CD4-positive, alpha-beta T cell (primary cell): ENCODE results near the gene ZNF212. TPM values are rescaled to one million over a fixed set of nuclear protein-coding genes. Genes with fewer than 3 reads are reported as not detected.

Source experiments
- ATAC-seq: fragments of 200-7000 bp; cut with Tn5 transposase; one replicate; pipeline ENCODE4 v1.10.0; 2022; ENCODE audit warnings: mild to moderate bottlenecking; ENCODE audit not compliant: poor library complexity
- CTCF ChIA-PET: fragments of 350-600 bp; sonication (Branson Sonifier 250); formaldehyde crosslinking; loops from one replicate; lab custom pipeline; 2021; ENCODE audit warnings: antibody characterized with exemption, inconsistent platforms; lab: Charles Lee
- POLR2A ChIA-PET: fragments of 350-600 bp; sonication (Branson Sonifier 250); formaldehyde crosslinking; loops from one replicate; lab custom pipeline; 2021; ENCODE audit warnings: antibody characterized with exemption, inconsistent platforms; lab: Charles Lee
- DNase-seq, 14 experiments: peaks; one replicate each; pipeline ENCODE4 v3.0.0-alpha.2; 2013 to 2020; ENCODE audit warnings: mixed read lengths in 2 of 14
- H3K27ac ChIP-seq, 2 donors: one replicate each; pipeline versions ENCODE4 v1.5.1 to v1.7.0; 2013; ENCODE audit warnings: low read length in 2 of 2, low read depth in 1 of 2, mild to moderate bottlenecking in 1 of 2
- H3K27me3 ChIP-seq, 2 experiments: 1 replicate in 1 of 2; 2 replicates in 1 of 2; pipeline versions ENCODE4 v1.6.1 to v1.7.0; 2013; ENCODE audit warnings: low read length in 2 of 2, control low read depth in 1 of 2, mild to moderate bottlenecking in 1 of 2, moderate library complexity in 1 of 2; ENCODE audit not compliant: insufficient read depth in 2 of 2, control insufficient read depth in 1 of 2
- H3K36me3 ChIP-seq: one replicate; pipeline ENCODE4 v1.6.1; 2013; ENCODE audit warnings: low read length, control low read depth; ENCODE audit not compliant: insufficient read depth
- H3K4me1 ChIP-seq: one replicate; pipeline ENCODE4 v1.6.1; 2013; ENCODE audit warnings: low read length, control low read depth; ENCODE audit not compliant: insufficient read depth
- H3K4me3 ChIP-seq: one replicate; pipeline ENCODE4 v1.5.1; 2013; ENCODE audit warnings: mild to moderate bottlenecking, low read length, moderate library complexity
- H3K9me3 ChIP-seq, 2 experiments: 1 replicate in 1 of 2; 2 replicates in 1 of 2; pipeline versions ENCODE4 v1.6.1 to v1.7.0; 2013; ENCODE audit warnings: low read length in 2 of 2, mild to moderate bottlenecking in 2 of 2, control low read depth in 1 of 2, moderate library complexity in 1 of 2; ENCODE audit not compliant: control insufficient read depth in 1 of 2, insufficient read depth in 1 of 2
- H3K27ac Mint-ChIP-seq: one replicate; pipeline ENCODE4 v1.8.0; 2020; ENCODE audit warnings: mixed read lengths
- H3K27me3 Mint-ChIP-seq: one replicate; pipeline ENCODE4 v1.8.0; 2021; ENCODE audit warnings: mixed read lengths
- H3K36me3 Mint-ChIP-seq: one replicate; pipeline ENCODE4 v1.8.0; 2021; ENCODE audit warnings: low read depth, mixed read lengths
- H3K4me1 Mint-ChIP-seq: one replicate; pipeline ENCODE4 v1.8.0; 2021; ENCODE audit warnings: low read depth, mixed read lengths
- H3K4me3 Mint-ChIP-seq: one replicate; pipeline ENCODE4 v1.8.0; 2020; ENCODE audit warnings: mild to moderate bottlenecking, mixed read lengths
- H3K9me3 Mint-ChIP-seq: one replicate; pipeline ENCODE4 v1.8.0; 2020; ENCODE audit warnings: mixed read lengths
- intact Hi-C, 2 experiments: fragments of 100-400 bp; cut with DNase I in 1 of 2; cut with micrococcal nuclease in 1 of 2; formaldehyde crosslinking; loops; one replicate each; pipeline versions ENCODE4 v1.15.1 to v1.9.0; 2023 to 2025; cut with DNase I, micrococcal nuclease
- total RNA-seq, 174 experiments: library from RNA in 2 of 174; stranded (reverse) in 2 of 174; gene quantifications; one replicate each; pipeline ENCODE4 v1.2.3 and lab custom pipeline; 2021 to 2026
- TF ChIP-seq, protein P1 (sequence below): fragments of 200-600 bp; IDR thresholded peaks from one replicate; pipeline ENCODE4 v1.8.0; 2022; ENCODE audit warnings: antibody characterized with exemption, mild to moderate bottlenecking

Gene ZNF212
- total RNA-seq, 2 experiments from 2014 or later, result 12.1 to 13.2 TPM

GRCh38 chr7:149300620-149301285 is 61.3 kb downstream of the ZNF212 start:
- no peak for ATAC-seq
- Histone ChIP-seq H3K36me3 (peaks cover 3% of the 10 kb centered on the region), H3K27me3 (no peaks in the 10 kb centered on the region), H3K4me3 (no peak overlapping the region), H3K9me3 (peaks cover 0 to 3% of the 10 kb centered on the region in 2 experiments), H3K27ac (no peak overlapping the region), H3K4me1 (no peaks in the 10 kb centered on the region)
- ChIA-PET POLR2A (no interaction called here), CTCF (interaction anchor here (0.6 kb wide), 1 partner anchor 39 kb away, joined by 3 read pairs; the partner anchor contains the start of gene ZNF783)
- H3K27me3 Mint-ChIP-seq, result peaks cover 3% of the 10 kb centered on the region
- TF ChIP-seq, protein P1, sequence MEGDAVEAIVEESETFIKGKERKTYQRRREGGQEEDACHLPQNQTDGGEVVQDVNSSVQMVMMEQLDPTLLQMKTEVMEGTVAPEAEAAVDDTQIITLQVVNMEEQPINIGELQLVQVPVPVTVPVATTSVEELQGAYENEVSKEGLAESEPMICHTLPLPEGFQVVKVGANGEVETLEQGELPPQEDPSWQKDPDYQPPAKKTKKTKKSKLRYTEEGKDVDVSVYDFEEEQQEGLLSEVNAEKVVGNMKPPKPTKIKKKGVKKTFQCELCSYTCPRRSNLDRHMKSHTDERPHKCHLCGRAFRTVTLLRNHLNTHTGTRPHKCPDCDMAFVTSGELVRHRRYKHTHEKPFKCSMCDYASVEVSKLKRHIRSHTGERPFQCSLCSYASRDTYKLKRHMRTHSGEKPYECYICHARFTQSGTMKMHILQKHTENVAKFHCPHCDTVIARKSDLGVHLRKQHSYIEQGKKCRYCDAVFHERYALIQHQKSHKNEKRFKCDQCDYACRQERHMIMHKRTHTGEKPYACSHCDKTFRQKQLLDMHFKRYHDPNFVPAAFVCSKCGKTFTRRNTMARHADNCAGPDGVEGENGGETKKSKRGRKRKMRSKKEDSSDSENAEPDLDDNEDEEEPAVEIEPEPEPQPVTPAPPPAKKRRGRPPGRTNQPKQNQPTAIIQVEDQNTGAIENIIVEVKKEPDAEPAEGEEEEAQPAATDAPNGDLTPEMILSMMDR, result no peak
- H3K27ac Mint-ChIP-seq, result no peak overlapping the region
- no peaks in the 10 kb centered on the region for H3K9me3 Mint-ChIP-seq
- peaks cover 3% of the 10 kb centered on the region for H3K36me3 Mint-ChIP-seq
- H3K4me3 Mint-ChIP-seq, result no peak overlapping the region
- H3K4me1 Mint-ChIP-seq, result peaks cover 3% of the 10 kb centered on the region
- intact Hi-C loops, result no loop called here
- no peak for DNase-seq

DNA sequence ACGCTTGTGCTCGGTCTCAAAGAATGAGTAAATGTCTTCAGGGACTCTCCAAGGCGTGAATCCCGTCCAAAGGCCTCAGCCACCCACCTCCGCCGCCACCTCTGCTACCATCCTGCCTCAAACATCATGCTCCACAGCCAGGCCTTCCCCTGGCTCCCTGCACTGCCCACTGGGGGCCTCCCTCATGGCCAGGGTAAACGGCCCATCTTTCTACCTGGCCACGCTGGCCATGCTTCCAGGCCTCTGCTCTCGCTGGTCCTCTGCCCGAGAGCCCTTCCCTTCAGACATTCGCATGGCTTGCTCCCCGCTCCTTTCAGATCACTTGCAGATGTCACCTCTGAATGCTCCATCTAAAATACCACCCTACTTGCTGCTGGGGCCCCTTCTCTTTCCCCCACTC is 62.8 kb downstream of the ZNF212 start:
- DNase-seq (no peak), ATAC-seq (no peak)
- peaks cover 0 to 3% of the 10 kb centered on the region in 2 experiments for H3K9me3 ChIP-seq
- no peaks in the 10 kb centered on the region for H3K36me3 Mint-ChIP-seq
- H3K36me3 ChIP-seq, result no peaks in the 10 kb centered on the region
- H3K9me3 Mint-ChIP-seq, result no peaks in the 10 kb centered on the region
- peaks cover 3% of the 10 kb centered on the region for H3K27me3 Mint-ChIP-seq
- H3K4me1 ChIP-seq, result no peaks in the 10 kb centered on the region
- ChIA-PET CTCF (no interaction called here), POLR2A (no interaction called here)
- H3K27ac ChIP-seq, result no peak overlapping the region
- TF ChIP-seq, protein P1, result no peak
- H3K4me1 Mint-ChIP-seq, result no peaks in the 10 kb centered on the region
- no peak overlapping the region for H3K4me3 ChIP-seq
- intact Hi-C loops, result no loop called here
- H3K4me3 Mint-ChIP-seq, result no peak overlapping the region
- no peak overlapping the region for H3K27ac Mint-ChIP-seq
- H3K27me3 ChIP-seq, result no peaks in the 10 kb centered on the region

DNA sequence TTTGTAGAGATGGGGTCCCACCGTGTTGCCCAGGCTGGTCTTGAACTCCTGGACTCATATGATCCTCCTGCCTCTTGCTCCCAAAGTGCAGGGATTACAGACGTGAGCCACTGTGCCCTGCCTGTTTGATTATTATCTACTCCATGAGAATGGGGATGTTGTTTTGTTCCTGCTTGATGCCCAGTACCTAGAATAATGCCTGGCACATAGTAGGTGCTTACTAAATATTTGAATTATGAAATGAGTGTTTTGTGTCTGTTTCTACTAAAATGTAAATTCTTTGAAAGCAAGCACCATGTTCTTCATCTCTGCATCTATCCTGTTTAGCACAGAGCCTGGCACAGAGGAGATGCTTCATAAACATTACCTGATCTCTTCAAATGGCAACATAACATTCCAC is 63.4 kb downstream of the ZNF212 start:
- no peaks in the 10 kb centered on the region for H3K4me1 Mint-ChIP-seq
- H3K27ac Mint-ChIP-seq, result no peak overlapping the region
- H3K36me3 ChIP-seq, result no peaks in the 10 kb centered on the region
- no peaks in the 10 kb centered on the region for H3K9me3 Mint-ChIP-seq
- H3K4me3 Mint-ChIP-seq, result no peak overlapping the region
- H3K27me3 Mint-ChIP-seq, result peaks cover 3% of the 10 kb centered on the region
- H3K27me3 ChIP-seq, result no peaks in the 10 kb centered on the region
- ChIA-PET CTCF (no interaction called here), POLR2A (no interaction called here)
- H3K27ac ChIP-seq, result no peak overlapping the region
- intact Hi-C loops, result no loop called here
- no peak overlapping the region for H3K4me3 ChIP-seq
- no peak for DNase-seq
- TF ChIP-seq, protein P1, result no peak
- ATAC-seq, result no peak
- no peaks in the 10 kb centered on the region for H3K4me1 ChIP-seq
- peaks cover 0 to 3% of the 10 kb centered on the region in 2 experiments for H3K9me3 ChIP-seq
- no peaks in the 10 kb centered on the region for H3K36me3 Mint-ChIP-seq
